ENCODE data around the gene SLC12A7.
"Not testable (repeated sequence)": the region's sequence is repeated elsewhere in the genome, so short reads cannot be mapped to it uniquely, and the experiment has no call there.

Gene SLC12A7

DNA sequence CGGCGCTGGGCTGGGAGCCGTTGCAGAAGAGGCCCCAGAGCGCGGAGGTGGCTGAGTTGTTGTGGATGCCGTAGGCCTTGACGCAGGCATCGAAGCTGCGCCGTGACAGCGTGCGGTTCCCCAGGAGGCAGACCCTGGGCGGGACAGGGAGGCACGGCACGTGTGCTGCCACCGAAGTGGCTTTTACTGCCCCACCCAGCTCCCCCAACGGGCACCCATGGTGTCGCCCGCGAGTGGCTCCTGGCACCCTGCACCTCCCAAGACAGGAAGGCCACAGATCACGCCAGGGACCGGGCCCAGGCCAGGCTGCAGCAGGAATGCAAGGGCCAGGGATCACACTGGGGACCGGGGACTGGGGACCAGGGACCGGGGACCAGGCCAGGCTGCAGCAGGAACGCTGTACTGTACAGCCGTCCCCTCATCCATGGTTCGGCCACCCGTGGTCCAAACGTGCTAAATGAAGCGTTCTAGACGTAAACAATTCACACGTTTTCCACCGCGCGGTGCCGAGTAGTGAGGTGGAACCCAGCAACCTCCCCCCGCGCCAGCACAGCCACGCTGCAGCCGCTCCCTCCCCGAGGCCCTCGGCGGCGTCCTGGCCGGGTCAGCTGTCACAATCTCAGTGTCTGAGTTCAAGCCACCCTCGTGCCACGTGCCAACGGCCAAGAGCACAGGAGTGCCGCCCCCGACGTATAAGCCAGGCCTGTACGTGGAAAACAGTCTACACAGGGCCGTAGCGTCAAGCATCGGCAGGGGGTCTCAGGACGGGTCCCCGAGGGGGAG is 27.8 kb downstream of the SLC12A7 start:
- TF ChIP-seq, protein P1, sequence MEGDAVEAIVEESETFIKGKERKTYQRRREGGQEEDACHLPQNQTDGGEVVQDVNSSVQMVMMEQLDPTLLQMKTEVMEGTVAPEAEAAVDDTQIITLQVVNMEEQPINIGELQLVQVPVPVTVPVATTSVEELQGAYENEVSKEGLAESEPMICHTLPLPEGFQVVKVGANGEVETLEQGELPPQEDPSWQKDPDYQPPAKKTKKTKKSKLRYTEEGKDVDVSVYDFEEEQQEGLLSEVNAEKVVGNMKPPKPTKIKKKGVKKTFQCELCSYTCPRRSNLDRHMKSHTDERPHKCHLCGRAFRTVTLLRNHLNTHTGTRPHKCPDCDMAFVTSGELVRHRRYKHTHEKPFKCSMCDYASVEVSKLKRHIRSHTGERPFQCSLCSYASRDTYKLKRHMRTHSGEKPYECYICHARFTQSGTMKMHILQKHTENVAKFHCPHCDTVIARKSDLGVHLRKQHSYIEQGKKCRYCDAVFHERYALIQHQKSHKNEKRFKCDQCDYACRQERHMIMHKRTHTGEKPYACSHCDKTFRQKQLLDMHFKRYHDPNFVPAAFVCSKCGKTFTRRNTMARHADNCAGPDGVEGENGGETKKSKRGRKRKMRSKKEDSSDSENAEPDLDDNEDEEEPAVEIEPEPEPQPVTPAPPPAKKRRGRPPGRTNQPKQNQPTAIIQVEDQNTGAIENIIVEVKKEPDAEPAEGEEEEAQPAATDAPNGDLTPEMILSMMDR (IDR thresholded peaks at IDR 0.05; ENCODE audit: low read length, missing control alignments), result no peak
- DNase-seq (ENCODE audit: low read depth), result no peak
- H3K4me3 ChIP-seq (replicated peaks; ENCODE audit: low read depth, low read length), result no peak overlapping the region

DNA sequence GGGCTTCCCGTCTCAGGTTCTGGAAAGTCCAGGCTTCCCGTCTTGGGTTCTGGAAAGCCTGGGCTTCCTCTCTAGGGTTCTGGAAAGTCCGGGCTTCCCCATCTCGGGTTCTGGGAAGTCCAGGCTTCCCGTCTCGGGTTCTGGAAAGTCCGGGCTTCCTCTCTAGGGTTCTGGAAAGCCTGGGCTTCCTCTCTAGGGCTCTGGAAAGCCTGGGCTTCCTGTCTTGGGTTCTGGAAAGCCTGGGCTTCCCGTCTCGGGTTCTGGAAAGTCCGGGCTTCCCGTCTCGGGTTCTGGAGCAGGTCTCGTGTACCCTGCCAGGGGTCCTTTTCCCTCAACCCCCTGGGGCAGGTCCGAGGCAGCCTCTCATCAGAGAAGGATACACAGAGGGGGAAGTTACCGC is 28.8 kb downstream of the SLC12A7 start:
- DNase-seq (ENCODE audit: low read depth), result not testable (repeated sequence)

DNA sequence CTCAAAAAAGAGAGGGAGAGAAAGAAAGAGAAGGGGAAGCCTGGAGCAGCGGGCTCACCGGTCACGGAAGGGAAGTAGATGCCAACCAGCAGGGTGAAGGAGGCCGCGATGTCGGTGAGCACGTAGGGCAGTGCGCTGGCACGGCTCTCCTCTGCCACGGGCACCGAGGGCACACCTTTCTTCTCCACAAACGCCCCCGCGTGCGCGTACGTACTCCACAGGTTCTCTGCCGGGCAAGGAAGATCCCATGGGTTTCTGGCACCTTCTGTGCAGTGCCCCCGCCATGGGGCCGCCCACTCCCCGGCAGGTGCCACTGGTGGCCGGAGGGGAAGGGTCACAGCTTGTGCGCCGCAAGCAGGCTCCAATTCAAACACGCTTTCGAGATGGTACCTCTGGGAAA is 30.3 kb downstream of the SLC12A7 start:
- no peak overlapping the region for H3K4me3 ChIP-seq (replicated peaks; ENCODE audit: low read depth, low read length)
- DNase-seq (ENCODE audit: low read depth), result no peak
- TF ChIP-seq, protein P1 (IDR thresholded peaks at IDR 0.05; ENCODE audit: low read length, missing control alignments), result no peak

More for the DNA sequence above, 28.8 kb downstream of the SLC12A7 start:
- not testable (repeated sequence) for H3K4me3 ChIP-seq (replicated peaks; ENCODE audit: low read depth, low read length)

DNA sequence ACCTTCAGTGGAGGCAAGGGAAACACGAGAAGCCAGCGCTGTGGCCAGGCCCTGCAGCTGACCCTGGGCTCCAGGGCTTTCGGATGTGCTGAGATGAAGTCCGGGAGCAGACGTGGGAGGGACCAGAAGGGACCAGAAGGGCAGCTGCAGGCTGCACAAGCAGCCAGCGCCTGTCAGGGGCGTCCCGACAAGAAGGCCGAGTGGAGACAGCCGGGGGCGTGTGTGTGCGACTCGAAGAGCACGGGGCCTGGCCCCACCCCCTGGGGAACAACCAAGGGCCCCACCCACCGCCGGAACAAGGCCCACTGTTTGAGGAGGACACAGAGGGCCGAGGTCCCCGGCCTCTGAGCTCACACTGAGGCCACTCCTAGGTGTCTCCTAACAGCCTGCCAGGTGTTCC is 31.4 kb downstream of the SLC12A7 start:
- DNase-seq (ENCODE audit: low read depth), result no peak
- H3K4me3 ChIP-seq (replicated peaks; ENCODE audit: low read depth, low read length), result no peak overlapping the region
- TF ChIP-seq, protein P1 (IDR thresholded peaks at IDR 0.05; ENCODE audit: low read length, missing control alignments), result no peak

DNA sequence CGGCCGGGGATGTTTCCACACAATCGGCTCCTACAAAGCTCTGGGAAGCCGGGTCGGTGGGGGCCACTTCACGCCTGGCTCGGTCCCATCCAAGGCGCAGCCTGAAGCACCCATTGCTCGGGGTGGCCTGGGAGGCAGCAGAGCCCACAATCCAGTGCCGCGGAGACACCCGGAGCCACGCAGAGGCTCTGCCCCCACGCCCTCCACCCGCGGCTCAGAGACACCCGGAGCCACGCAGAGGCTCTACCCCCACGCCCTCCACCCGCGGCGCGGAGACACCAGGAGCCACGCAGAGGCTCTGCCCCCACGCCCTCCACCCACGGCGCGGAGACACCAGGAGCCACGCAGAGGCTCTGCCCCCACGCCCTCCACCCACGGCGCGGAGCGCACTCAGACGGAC is 31.9 kb downstream of the SLC12A7 start:
- TF ChIP-seq, protein P1 (IDR thresholded peaks at IDR 0.05; ENCODE audit: low read length, missing control alignments), result no peak
- DNase-seq (ENCODE audit: low read depth), result no peak
- H3K4me3 ChIP-seq (replicated peaks; ENCODE audit: low read depth, low read length), result no peak overlapping the region

DNA sequence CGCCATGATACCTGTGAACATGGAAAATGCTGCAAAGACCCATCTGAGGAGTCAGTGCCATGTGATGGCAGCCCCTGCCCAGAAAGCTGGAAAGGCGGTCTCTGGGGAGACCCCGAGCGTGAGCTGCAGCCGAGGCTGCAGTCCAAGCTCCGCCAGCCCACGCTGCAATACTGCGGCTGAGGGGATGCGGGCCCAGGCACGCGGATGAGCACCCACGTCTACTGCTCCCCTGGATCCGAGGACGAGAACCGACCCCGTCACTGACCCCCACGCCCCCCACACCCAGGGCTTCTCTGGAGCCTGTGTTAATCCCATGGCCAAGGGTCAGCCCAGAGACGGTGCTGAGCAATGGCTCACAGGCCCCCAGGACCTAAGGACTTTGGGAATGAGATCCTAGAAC is 32.4 kb downstream of the SLC12A7 start:
- no peak for DNase-seq (ENCODE audit: low read depth)
- no peak overlapping the region for H3K4me3 ChIP-seq (replicated peaks; ENCODE audit: low read depth, low read length)
- TF ChIP-seq, protein P1 (IDR thresholded peaks at IDR 0.05; ENCODE audit: low read length, missing control alignments), result no peak

DNA sequence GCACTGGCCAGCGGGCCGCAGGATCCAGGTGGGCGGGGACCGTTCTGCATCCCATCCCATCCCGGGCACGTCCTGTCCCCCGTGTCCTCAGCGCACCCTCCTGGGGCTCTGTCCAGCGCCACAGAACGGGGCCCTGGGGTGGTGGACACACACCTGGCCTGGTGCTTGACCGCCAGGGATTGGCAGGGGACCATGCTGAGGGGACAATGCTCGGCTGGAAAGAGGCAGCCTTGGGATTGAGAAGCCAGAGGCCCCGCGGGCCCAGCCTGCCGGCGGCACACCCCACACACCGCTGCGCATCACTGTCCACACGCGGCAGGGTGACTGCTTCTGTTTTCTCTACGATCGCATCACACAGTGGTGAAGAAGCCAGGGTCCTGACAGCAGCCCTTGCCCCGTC is 33.0 kb downstream of the SLC12A7 start:
- TF ChIP-seq, protein P1 (IDR thresholded peaks at IDR 0.05; ENCODE audit: low read length, missing control alignments), result no peak
- no peak overlapping the region for H3K4me3 ChIP-seq (replicated peaks; ENCODE audit: low read depth, low read length)
- no peak for DNase-seq (ENCODE audit: low read depth)
